Vagina (tissue), 2 donors: ENCODE results near the gene CHD9. TPM values are rescaled to one million over a fixed set of nuclear protein-coding genes. Genes with fewer than 3 reads are reported as not detected.

Source experiments
- DNase-seq, 2 donors: peaks; one replicate each; pipeline ENCODE4 v3.0.0-alpha.2; 2017; ENCODE audit errors: extremely low spot score in 2 of 2
- H3K27ac ChIP-seq: fragments of 200-600 bp; sonication (generic); one replicate; pipeline ENCODE4 v1.5.1; 2019
- H3K27me3 ChIP-seq: fragments of 200-600 bp; sonication (generic); one replicate; pipeline ENCODE4 v1.5.1; 2019
- H3K36me3 ChIP-seq, 2 donors: fragments of 200-600 bp; sonication (generic); one replicate each; pipeline ENCODE4 v1.5.1; 2017 to 2019
- H3K4me1 ChIP-seq: fragments of 200-600 bp; sonication (generic); one replicate; pipeline ENCODE4 v1.5.1; 2019
- H3K4me3 ChIP-seq, 2 donors: fragments of 200-600 bp; sonication (generic); 1 replicate in 1 of 2; 2 replicates in 1 of 2; pipeline ENCODE4 v1.5.1; 2016 to 2019
- H3K9me3 ChIP-seq: fragments of 200-600 bp; sonication (generic); one replicate; pipeline ENCODE4 v1.5.1; 2019
- POLR2A ChIP-seq, 2 donors: fragments of 450-650 bp; IDR thresholded peaks; one replicate each; pipeline ENCODE4 v1.6.1; 2017; ENCODE audit warnings: antibody characterized with exemption in 2 of 2, mild to moderate bottlenecking in 2 of 2, moderate library complexity in 2 of 2
- POLR2AphosphoS5 ChIP-seq, 2 donors: sonication (generic); formaldehyde crosslinking; IDR thresholded peaks; one replicate each; pipeline ENCODE4 v1.9.0; 2017; ENCODE audit warnings: antibody characterized with exemption in 2 of 2, mild to moderate bottlenecking in 2 of 2, low read depth in 1 of 2; ENCODE audit not compliant: insufficient read depth in 1 of 2
- intact Hi-C: fragments of 100-400 bp; cut with DNase I; formaldehyde crosslinking; loops from one replicate; pipeline ENCODE4 v1.15.1; 2023
- total RNA-seq: library from RNA; depleted of rRNA; stranded (reverse); fragments of >200 nt; gene quantifications from one replicate; pipeline ENCODE4 v1.2.3, GENCODE V29; 2016
- TF ChIP-seq, protein P1 (sequence below), 3 experiments: fragments of 450-650 bp in 2 of 3; fragments of 200-600 bp in 1 of 3; sonication (generic) in 1 of 3; IDR thresholded peaks; one replicate each; pipeline ENCODE4 v1.5.1; 2017 to 2019; ENCODE audit warnings: antibody characterized with exemption in 3 of 3, mild to moderate bottlenecking in 2 of 3, moderate library complexity in 2 of 3

Gene CHD9
- total RNA-seq, 1 donor from 2014 or later: 77.6 TPM

DNA sequence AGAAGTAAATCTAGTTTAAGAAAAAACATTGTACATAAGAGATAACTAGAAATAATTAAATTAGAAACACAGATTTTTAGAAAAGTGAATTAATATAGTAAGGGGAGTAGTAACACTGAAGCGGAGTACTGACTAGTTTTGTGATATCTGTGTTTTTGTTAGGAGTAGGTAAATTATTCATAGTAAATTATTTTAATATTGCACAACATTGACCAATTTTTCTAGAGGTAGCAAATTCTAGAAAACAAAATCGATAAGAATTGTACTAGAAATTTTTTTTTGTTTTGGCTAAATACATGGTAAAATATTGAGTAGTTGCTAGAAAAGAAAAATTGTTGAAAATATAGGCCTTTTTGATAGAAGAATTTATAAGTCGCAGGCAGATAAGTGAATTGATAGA, 156.5 kb downstream of the CHD9 start:
- Histone ChIP-seq H3K4me3 (no peak overlapping the region), H3K4me1 (peaks cover 74% of the 10 kb centered on the region)
- DNase-seq: no peak

DNA sequence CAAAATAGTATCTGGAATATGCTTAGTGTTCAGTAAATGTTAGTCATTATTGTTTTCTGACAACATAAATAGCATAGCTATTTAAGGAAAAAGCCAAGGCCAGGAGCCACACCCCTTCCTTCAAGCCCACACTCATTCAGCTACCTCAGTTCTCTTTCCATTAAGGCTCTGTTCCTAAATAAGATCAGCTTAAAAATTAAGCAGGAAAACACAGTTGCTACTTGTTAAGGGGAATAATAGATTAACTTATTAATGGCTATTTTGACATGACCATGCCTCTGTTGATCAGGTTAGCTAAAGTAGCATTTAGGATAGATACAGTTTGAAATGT, 158.1 kb downstream of the CHD9 start:
- Histone ChIP-seq H3K27ac (no peak overlapping the region), H3K36me3 (no peaks in the 10 kb centered on the region), H3K4me3 (no peak overlapping the region), H3K9me3 (no peaks in the 10 kb centered on the region), H3K27me3 (no peaks in the 10 kb centered on the region), H3K4me1 (peaks cover 72% of the 10 kb centered on the region)
- TF ChIP-seq POLR2A (IDR thresholded peaks at IDR 0.05) (no peak), POLR2AphosphoS5 (IDR thresholded peaks at IDR 0.05; ENCODE audit: insufficient read depth in 1 of 2, low read depth in 1 of 2) (no peak)
- TF ChIP-seq, protein P1, sequence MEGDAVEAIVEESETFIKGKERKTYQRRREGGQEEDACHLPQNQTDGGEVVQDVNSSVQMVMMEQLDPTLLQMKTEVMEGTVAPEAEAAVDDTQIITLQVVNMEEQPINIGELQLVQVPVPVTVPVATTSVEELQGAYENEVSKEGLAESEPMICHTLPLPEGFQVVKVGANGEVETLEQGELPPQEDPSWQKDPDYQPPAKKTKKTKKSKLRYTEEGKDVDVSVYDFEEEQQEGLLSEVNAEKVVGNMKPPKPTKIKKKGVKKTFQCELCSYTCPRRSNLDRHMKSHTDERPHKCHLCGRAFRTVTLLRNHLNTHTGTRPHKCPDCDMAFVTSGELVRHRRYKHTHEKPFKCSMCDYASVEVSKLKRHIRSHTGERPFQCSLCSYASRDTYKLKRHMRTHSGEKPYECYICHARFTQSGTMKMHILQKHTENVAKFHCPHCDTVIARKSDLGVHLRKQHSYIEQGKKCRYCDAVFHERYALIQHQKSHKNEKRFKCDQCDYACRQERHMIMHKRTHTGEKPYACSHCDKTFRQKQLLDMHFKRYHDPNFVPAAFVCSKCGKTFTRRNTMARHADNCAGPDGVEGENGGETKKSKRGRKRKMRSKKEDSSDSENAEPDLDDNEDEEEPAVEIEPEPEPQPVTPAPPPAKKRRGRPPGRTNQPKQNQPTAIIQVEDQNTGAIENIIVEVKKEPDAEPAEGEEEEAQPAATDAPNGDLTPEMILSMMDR (IDR thresholded peaks at IDR 0.05): no peak
- intact Hi-C loops: no loop called here
- no peak for DNase-seq

More for the DNA sequence above, 156.5 kb downstream of the CHD9 start:
- Histone ChIP-seq H3K36me3 (no peaks in the 10 kb centered on the region), H3K9me3 (no peaks in the 10 kb centered on the region), H3K27me3 (no peaks in the 10 kb centered on the region), H3K27ac (no peak overlapping the region)
- intact Hi-C loops: no loop called here
- no peak for TF ChIP-seq POLR2AphosphoS5 (IDR thresholded peaks at IDR 0.05; ENCODE audit: insufficient read depth in 1 of 2, low read depth in 1 of 2)
- TF ChIP-seq, protein P1 (IDR thresholded peaks at IDR 0.05): no peak
- TF ChIP-seq POLR2A (IDR thresholded peaks at IDR 0.05): no peak

DNA sequence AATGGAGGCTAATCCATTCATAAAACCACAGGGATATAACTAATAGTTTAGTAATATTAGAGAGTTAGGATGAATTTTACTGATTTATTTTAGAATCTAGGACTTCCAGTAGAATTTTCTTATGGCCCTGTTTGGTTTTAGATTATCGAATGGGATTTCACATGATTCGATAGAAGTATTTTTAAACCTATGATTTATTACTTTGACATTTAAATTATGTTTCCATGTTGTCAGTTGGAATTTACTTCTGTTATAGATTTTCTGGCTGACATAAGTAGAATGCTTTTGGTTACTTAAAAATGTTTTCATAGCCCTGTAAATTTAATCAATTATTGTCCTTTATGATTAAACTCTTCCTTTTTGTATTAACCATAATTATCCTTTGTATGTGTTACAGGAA, 158.8 kb downstream of the CHD9 start:
- Histone ChIP-seq H3K4me3 (no peak overlapping the region), H3K9me3 (no peaks in the 10 kb centered on the region), H3K4me1 (peaks cover 77% of the 10 kb centered on the region), H3K36me3 (no peaks in the 10 kb centered on the region), H3K27me3 (no peaks in the 10 kb centered on the region), H3K27ac (no peak overlapping the region)
- no peak for DNase-seq
- TF ChIP-seq POLR2A (IDR thresholded peaks at IDR 0.05) (no peak), POLR2AphosphoS5 (IDR thresholded peaks at IDR 0.05; ENCODE audit: insufficient read depth in 1 of 2, low read depth in 1 of 2) (no peak)
- TF ChIP-seq, protein P1 (IDR thresholded peaks at IDR 0.05): no peak
- intact Hi-C loops: no loop called here

DNA sequence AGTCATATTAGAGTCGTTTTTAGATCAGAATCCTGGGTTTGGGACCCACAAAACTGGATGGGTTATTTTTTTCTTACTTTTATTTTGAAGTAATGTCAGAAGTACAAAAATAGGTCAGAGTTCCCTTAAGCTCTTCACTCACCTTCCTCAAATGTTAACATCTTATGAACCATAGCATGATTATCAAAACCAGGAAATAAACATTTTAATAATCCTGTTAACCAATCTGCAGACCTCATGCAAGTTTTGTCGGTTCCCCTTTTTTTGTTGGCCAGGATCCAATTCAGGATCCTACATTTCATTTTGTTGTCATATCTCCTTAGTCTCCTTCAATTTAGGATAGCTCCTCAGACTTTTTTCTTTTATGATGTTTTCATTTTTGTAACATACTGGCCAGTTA, 162.0 kb downstream of the CHD9 start:
- H3K27ac ChIP-seq: no peak overlapping the region
- TF ChIP-seq POLR2AphosphoS5 (IDR thresholded peaks at IDR 0.05; ENCODE audit: insufficient read depth in 1 of 2, low read depth in 1 of 2) (no peak), POLR2A (IDR thresholded peaks at IDR 0.05) (no peak)
- TF ChIP-seq, protein P1 (IDR thresholded peaks at IDR 0.05): no peak
- H3K9me3 ChIP-seq: no peaks in the 10 kb centered on the region
- peaks cover 81% of the 10 kb centered on the region for H3K4me1 ChIP-seq
- H3K36me3 ChIP-seq: no peaks in the 10 kb centered on the region
- H3K4me3 ChIP-seq: no peak overlapping the region
- no peaks in the 10 kb centered on the region for H3K27me3 ChIP-seq
- intact Hi-C loops: no loop called here
- DNase-seq: no peak

DNA sequence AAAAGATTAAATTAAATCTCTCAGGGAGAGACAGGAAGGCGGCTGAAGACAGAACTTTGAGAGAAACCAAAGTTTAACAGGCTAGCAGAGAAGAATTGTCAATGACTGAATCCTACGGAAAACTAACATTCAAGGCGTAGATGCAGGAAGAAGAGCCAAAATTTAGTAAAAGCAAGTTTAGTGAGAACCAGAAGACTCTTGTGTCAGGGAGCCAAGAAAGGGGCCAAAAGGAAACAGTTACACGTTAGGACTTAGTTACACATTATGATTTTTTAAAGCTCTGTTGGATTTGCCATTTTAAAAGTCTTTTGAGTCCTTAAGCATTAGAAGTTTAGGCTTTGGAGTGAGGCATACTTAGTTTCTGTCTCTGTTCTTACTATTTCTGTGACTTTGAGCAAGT, 164.6 kb downstream of the CHD9 start:
- intact Hi-C loops: no loop called here
- H3K36me3 ChIP-seq: peaks cover 0 to 12% of the 10 kb centered on the region in 2 donors

More for the DNA sequence above, 164.6 kb downstream of the CHD9 start:
- Histone ChIP-seq H3K27ac (no peak overlapping the region), H3K27me3 (no peaks in the 10 kb centered on the region), H3K9me3 (no peaks in the 10 kb centered on the region), H3K4me1 (peaks cover 55% of the 10 kb centered on the region), H3K4me3 (no peak overlapping the region)
- no peak for DNase-seq
- TF ChIP-seq, protein P1 (IDR thresholded peaks at IDR 0.05): no peak
- TF ChIP-seq POLR2AphosphoS5 (IDR thresholded peaks at IDR 0.05; ENCODE audit: insufficient read depth in 1 of 2, low read depth in 1 of 2) (no peak), POLR2A (IDR thresholded peaks at IDR 0.05) (no peak)
